CD4-positive, alpha-beta T cell treated with Interleukin-4 for 4 hours (primary cell): ENCODE results near the gene PTAR1.
A peak's percentile ranks its signal among the peaks of the same experiment; 100 is the strongest.

ENCODE experiments used
- DNase-seq: peaks from one replicate; pipeline ENCODE4 v3.0.0-alpha.2; 2020

The PTAR1 gene

GRCh38 chr9:69672596-69673310 is 87.1 kb downstream of the PTAR1 start:
- peak; percentile 60 for DNase-seq

GRCh38 chr9:69671879-69672595 is 87.8 kb downstream of the PTAR1 start, which contains the start of gene APBA1:
APBA1 (minus strand) TSS chr9:69672371.
- peak; percentile 35 for DNase-seq

- DNase-seq = no peak
These were observed 88.4 kb downstream of the PTAR1 start for GRCh38 chr9:69671311-69671878.

GRCh38 chr9:69667306-69667705 is 92.5 kb downstream of the PTAR1 start:
- DNase-seq = no peak

GRCh38 chr9:69660304-69660703 is 99.5 kb downstream of the PTAR1 start:
- no peak for DNase-seq
